ENCODE results near the gene MAPKAPK2.

Gene MAPKAPK2

GRCh38 chr1:206694171-206695124 is 9.7 kb downstream of the MAPKAPK2 start:
- peaks cover 0 to 9% of the 10 kb centered on the region in 2 experiments; a peak in 1 of 3 replicates for H3K36me3 ChIP-seq (ENCODE audit: control insufficient read depth in 2 of 2, insufficient read depth in 1 of 2, low read length in 2 of 2)

GRCh38 chr1:206695733-206696132 is 11.0 kb downstream of the MAPKAPK2 start:
- TF ChIP-seq ZSCAN23 (tag by site-specific recombination; IDR thresholded peaks at IDR 0.05) = no peak
- no peak for TF ChIP-seq ZNF398 (tag by site-specific recombination; IDR thresholded peaks at IDR 0.05)
- TF ChIP-seq ZNF513 (tag by site-specific recombination; IDR thresholded peaks at IDR 0.05) = no peak
- no peak for TF ChIP-seq PATZ1 (tag by site-specific recombination; IDR thresholded peaks at IDR 0.05)
- TF ChIP-seq ZBTB26 (tag by site-specific recombination; optimal IDR thresholded peaks at IDR 0.05) = no peak
- TF ChIP-seq ZFP37 (tag by site-specific recombination; IDR thresholded peaks at IDR 0.05) = no peak
- H3K9me3 ChIP-seq (ENCODE audit: control insufficient read depth, insufficient read depth, low read depth, low read length) = no peaks in the 10 kb centered on the region
- POLR2A ChIA-PET = no interaction called here
- H3K27ac ChIP-seq (ENCODE audit: extremely low read depth, low read depth, low read length) = no peak overlapping the region
- no peak overlapping the region for H3K4me3 ChIP-seq (ENCODE audit: low read depth, low read length)
- H3K36me3 ChIP-seq (ENCODE audit: control insufficient read depth in 2 of 2, insufficient read depth in 1 of 2, low read length in 2 of 2) = peaks cover 0 to 9% of the 10 kb centered on the region in 2 experiments; a peak in 1 of 3 replicates
- CTCF ChIA-PET = interaction anchor here (0.7 kb wide), 1 partner anchor 81 kb away, joined by 3 read pairs; no protein-coding TSS in a partner anchor
- no peaks in the 10 kb centered on the region for H3K4me1 ChIP-seq (ENCODE audit: control insufficient read depth, insufficient read depth, low read length)

More at GRCh38 chr1:206694171-206695124, 9.7 kb downstream of the MAPKAPK2 start:
- CTCF ChIA-PET = interaction anchor here (0.6 to 6.5 kb wide), 6 partner anchors 20 to 723 kb away, joined by 3 to 32 read pairs (median 4); partner anchors contain the start of gene IL20
- H3K27ac ChIP-seq (ENCODE audit: extremely low read depth, low read depth, low read length) = no peak overlapping the region
- TF ChIP-seq GLIS1 (tag by site-specific recombination; IDR thresholded peaks at IDR 0.05) (no peak), ZNF629 (tag by site-specific recombination; IDR thresholded peaks at IDR 0.05) (no peak), ZNF707 (tag by site-specific recombination; IDR thresholded peaks at IDR 0.05) (no peak), ZNF555 (tag by site-specific recombination; conservative IDR thresholded peaks at IDR 0.05) (no peak), ZNF777 (tag by site-specific recombination; IDR thresholded peaks at IDR 0.05; ENCODE audit: borderline replicate concordance) (no peak), ZNF621 (tag by site-specific recombination; IDR thresholded peaks at IDR 0.05) (no peak), ZNF561 (tag by site-specific recombination; IDR thresholded peaks at IDR 0.05; ENCODE audit: borderline replicate concordance) (no peak), RBAK (tag by site-specific recombination; IDR thresholded peaks at IDR 0.05) (no peak), ZNF341 (tag by site-specific recombination; IDR thresholded peaks at IDR 0.05; ENCODE audit: low read depth) (no peak)
- POLR2A ChIA-PET = no interaction called here
- H3K4me1 ChIP-seq (ENCODE audit: control insufficient read depth, insufficient read depth, low read length) = no peaks in the 10 kb centered on the region; the same call in 1 of the 2 replicates
- H3K9me3 ChIP-seq (ENCODE audit: control insufficient read depth, insufficient read depth, low read depth, low read length) = no peaks in the 10 kb centered on the region
- H3K4me3 ChIP-seq (ENCODE audit: low read depth, low read length) = no peak overlapping the region

Data from HEK293 (cell line).